ENCODE measurements around the gene ZBTB42.

DNA sequence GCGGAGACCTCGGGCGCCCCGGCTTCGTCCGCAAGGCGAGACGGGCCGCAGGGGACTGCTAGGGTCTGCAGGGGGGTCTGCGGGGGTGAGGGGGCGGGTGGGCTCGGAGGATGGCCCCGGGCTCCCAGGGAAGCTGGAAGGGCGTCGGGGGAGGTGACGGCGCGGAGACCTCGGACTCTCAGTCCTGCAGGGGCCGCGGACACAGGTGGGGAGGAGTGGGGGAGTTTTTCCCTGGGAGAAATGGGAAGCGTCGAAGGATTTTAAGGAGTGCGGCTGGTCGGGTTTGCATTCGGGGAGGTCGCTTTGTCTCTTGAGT, 25.9 kb downstream of the ZBTB42 start:
- TF ChIP-seq, protein P1, sequence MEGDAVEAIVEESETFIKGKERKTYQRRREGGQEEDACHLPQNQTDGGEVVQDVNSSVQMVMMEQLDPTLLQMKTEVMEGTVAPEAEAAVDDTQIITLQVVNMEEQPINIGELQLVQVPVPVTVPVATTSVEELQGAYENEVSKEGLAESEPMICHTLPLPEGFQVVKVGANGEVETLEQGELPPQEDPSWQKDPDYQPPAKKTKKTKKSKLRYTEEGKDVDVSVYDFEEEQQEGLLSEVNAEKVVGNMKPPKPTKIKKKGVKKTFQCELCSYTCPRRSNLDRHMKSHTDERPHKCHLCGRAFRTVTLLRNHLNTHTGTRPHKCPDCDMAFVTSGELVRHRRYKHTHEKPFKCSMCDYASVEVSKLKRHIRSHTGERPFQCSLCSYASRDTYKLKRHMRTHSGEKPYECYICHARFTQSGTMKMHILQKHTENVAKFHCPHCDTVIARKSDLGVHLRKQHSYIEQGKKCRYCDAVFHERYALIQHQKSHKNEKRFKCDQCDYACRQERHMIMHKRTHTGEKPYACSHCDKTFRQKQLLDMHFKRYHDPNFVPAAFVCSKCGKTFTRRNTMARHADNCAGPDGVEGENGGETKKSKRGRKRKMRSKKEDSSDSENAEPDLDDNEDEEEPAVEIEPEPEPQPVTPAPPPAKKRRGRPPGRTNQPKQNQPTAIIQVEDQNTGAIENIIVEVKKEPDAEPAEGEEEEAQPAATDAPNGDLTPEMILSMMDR (IDR thresholded peaks at IDR 0.05; ENCODE audit: low read depth, low read length, missing input control): no peak
- TF ChIP-seq, protein P2, sequence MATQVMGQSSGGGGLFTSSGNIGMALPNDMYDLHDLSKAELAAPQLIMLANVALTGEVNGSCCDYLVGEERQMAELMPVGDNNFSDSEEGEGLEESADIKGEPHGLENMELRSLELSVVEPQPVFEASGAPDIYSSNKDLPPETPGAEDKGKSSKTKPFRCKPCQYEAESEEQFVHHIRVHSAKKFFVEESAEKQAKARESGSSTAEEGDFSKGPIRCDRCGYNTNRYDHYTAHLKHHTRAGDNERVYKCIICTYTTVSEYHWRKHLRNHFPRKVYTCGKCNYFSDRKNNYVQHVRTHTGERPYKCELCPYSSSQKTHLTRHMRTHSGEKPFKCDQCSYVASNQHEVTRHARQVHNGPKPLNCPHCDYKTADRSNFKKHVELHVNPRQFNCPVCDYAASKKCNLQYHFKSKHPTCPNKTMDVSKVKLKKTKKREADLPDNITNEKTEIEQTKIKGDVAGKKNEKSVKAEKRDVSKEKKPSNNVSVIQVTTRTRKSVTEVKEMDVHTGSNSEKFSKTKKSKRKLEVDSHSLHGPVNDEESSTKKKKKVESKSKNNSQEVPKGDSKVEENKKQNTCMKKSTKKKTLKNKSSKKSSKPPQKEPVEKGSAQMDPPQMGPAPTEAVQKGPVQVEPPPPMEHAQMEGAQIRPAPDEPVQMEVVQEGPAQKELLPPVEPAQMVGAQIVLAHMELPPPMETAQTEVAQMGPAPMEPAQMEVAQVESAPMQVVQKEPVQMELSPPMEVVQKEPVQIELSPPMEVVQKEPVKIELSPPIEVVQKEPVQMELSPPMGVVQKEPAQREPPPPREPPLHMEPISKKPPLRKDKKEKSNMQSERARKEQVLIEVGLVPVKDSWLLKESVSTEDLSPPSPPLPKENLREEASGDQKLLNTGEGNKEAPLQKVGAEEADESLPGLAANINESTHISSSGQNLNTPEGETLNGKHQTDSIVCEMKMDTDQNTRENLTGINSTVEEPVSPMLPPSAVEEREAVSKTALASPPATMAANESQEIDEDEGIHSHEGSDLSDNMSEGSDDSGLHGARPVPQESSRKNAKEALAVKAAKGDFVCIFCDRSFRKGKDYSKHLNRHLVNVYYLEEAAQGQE (IDR thresholded peaks at IDR 0.05): no peak
- TF ChIP-seq SP1 (IDR thresholded peaks at IDR 0.05): peak; percentile 28
- TF ChIP-seq JUND (IDR thresholded peaks at IDR 0.05): no peak
- TF ChIP-seq RXRA (IDR thresholded peaks at IDR 0.05): no peak
- no peak for TF ChIP-seq YY1 (IDR thresholded peaks at IDR 0.05)
- peak in 1 of 2 donors; percentile 16 for TF ChIP-seq HNF4A (conservative IDR thresholded peaks at IDR 0.05)
- TF ChIP-seq, protein P3, sequence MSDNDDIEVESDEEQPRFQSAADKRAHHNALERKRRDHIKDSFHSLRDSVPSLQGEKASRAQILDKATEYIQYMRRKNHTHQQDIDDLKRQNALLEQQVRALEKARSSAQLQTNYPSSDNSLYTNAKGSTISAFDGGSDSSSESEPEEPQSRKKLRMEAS (IDR thresholded peaks at IDR 0.05): no peak
- TF ChIP-seq, protein P4, sequence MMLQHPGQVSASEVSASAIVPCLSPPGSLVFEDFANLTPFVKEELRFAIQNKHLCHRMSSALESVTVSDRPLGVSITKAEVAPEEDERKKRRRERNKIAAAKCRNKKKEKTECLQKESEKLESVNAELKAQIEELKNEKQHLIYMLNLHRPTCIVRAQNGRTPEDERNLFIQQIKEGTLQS (IDR thresholded peaks at IDR 0.05): no peak
- TF ChIP-seq RAD21 (IDR thresholded peaks at IDR 0.05): peak in 1 of 2 donors; percentile 6
- TF ChIP-seq TAF1 (conservative IDR thresholded peaks at IDR 0.05): no peak

All from liver (tissue), 3 donors.